GM10266 (cell line): Measurements from ENCODE around the gene RC3H2.

Experiments
- DNase-seq: peaks from one replicate; pipeline ENCODE4 v3.0.0; 2012; ENCODE audit errors: extremely low spot score
- CTCF ChIP-seq: IDR thresholded peaks from 2 replicates; pipeline ENCODE4 v1.5.1; 2012; ENCODE audit warnings: mild to moderate bottlenecking, low read depth; ENCODE audit not compliant: control insufficient read depth, insufficient read depth; ENCODE audit errors: missing control alignments

RC3H2 gene

GRCh38 chr9:122800066-122801060 lies 104.8 kb downstream of the RC3H2 start, which contains the start of gene OR1K1:
TSS of gene OR1K1 (plus strand) at chr9:122800123. CDS start at chr9:122800123, 0 bp downstream.
- no peak for DNase-seq
- TF ChIP-seq CTCF = no peak

GRCh38 chr9:122797316-122798063 lies 107.7 kb downstream of the RC3H2 start:
- DNase-seq = no peak
- no peak for TF ChIP-seq CTCF
